HG03442 (cell line): ENCODE data around the gene ZNF688.

Experiments
- ATAC-seq: cut with Tn5 transposase; IDR thresholded peaks from one replicate; pipeline ENCODE4 v1.9.1; 2021; ENCODE audit warnings: mild to moderate bottlenecking, moderate library complexity; ENCODE audit not compliant: unreplicated experiment

ZNF688 gene

DNA sequence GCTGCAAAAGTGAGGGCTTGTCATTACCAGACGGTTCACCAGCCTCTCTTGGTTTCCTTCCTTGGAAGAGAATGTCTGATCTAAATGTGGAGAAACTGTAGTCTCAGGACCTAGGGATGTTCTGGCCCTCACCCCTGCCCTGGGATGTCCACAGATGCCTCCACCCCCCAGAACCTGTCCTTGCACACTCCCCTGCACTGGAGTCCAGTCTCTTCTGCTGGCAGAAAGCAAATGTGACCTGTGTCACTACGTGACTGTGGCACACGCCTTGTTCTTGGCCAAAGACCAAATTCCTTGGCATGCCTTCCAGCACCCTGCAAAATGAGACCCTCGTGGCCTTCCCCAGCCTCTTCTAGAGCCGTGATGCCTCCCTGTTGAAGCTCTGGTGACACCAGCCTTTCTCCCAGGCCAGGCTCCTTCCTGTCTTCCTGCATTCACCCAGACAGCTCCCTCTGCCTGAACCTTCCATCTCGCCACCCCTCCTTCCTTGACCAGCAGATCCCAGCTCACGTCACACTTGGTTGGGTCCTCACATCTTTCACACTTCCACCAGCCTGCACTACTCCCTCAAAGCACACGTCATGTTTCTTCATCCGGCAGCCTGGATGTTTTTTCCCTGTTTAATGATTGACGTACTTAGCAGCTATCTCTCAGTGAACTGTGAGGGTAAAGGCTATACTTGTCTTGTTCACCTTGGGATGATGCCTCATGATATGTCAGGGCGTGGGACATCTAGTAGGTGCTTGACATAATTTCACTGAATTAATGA is 49.5 kb downstream of the ZNF688 start:
- ATAC-seq: no peak

DNA sequence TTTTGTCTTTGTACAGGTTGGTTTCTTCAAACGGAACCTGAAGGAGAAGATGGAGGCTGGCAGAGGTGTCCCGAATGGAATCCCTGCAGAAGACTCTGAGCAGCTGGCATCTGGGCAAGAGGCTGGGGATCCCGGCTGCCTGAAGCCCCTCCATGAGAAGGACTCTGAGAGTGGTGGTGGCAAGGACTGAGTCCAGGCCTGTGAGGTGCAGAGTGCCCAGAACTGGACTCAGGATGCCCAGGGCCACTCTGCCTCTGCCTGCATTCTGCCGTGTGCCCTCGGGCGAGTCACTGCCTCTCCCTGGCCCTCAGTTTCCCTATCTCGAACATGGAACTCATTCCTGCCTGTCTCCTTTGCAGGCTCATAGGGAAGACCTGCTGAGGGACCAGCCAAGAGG is 50.0 kb downstream of the ZNF688 start:
- ATAC-seq: no peak
